HepG2 (cell line): ENCODE data around the gene AFF2. TPM values are rescaled to one million over a fixed set of nuclear protein-coding genes. Genes with fewer than 3 reads are reported as not detected.

Experiments used
- ATAC-seq: fragments of 200-7000 bp; cut with Tn5 transposase; 3 replicates; pipeline ENCODE4 v1.9.1; 2020; ENCODE audit warnings: mild to moderate bottlenecking, moderate library complexity
- BruUV-seq: library from RNA; stranded (reverse); fragments of 400-500 nt; replicated peaks from 2 replicates; lab custom pipeline; 2021; lab: Mats Ljungman, UMichigan
- CTCF ChIA-PET: fragments of 300-600 bp; formaldehyde crosslinking; extraction: SDS; loops from one replicate; lab custom pipeline; 2021; ENCODE audit warnings: low total read pairs, inconsistent platforms, low intra/inter-chr PET ratio; lab: Yijun Ruan, JAX
- POLR2A ChIA-PET: fragments of 350-600 bp; sonication (Branson Sonifier 250); formaldehyde crosslinking; loops from one replicate; lab custom pipeline; 2020; ENCODE audit warnings: antibody characterized with exemption, inconsistent platforms; lab: Yijun Ruan, JAX
- DNase-seq: peaks from one replicate; pipeline ENCODE4 v3.0.0-alpha.2; 2015; ENCODE audit warnings: low spot score
- FAIRE-seq: peaks from 3 replicates; lab custom pipeline; 2011; peaks lifted over from hg19 to GRCh38; lab: Jason Lieb, UNC
- H2AFZ ChIP-seq: one replicate; pipeline ENCODE4 v1.6.1; 2011; ENCODE audit warnings: low read length, inconsistent platforms
- H3K27ac ChIP-seq: fragments of 300-600 bp; 3 replicates; pipeline ENCODE4 v1.8.0; 2011; ENCODE audit warnings: mixed run types, mild to moderate bottlenecking, mixed read lengths, low read length, inconsistent platforms; ENCODE audit not compliant: insufficient read depth; ENCODE audit errors: extremely low read length
- H3K27me3 ChIP-seq, 2 experiments: fragments of 200-600 bp in 1 of 2; 2 replicates in 1 of 2; 3 replicates in 1 of 2; pipeline versions ENCODE4 v1.6.0 to v1.8.0; 2011; ENCODE audit warnings: low read length in 2 of 2, mild to moderate bottlenecking in 2 of 2, moderate library complexity in 2 of 2, inconsistent platforms in 1 of 2; ENCODE audit not compliant: insufficient read depth in 2 of 2, control insufficient read depth in 1 of 2
- H3K36me3 ChIP-seq, 2 experiments: fragments of 200-600 bp in 1 of 2; replicated peaks in 1 of 2; 2 replicates in 1 of 2; 3 replicates in 1 of 2; pipeline versions ENCODE4 v1.5.1 to v1.8.0; 2011; ENCODE audit warnings: low read length in 2 of 2, inconsistent platforms in 1 of 2; ENCODE audit not compliant: insufficient read depth in 2 of 2, control insufficient read depth in 1 of 2
- H3K4me1 ChIP-seq: 2 replicates; pipeline ENCODE4 v1.5.1; 2012; ENCODE audit warnings: low read length, inconsistent platforms; ENCODE audit not compliant: insufficient read depth
- H3K4me2 ChIP-seq: 2 replicates; pipeline ENCODE4 v1.6.0; 2011; ENCODE audit warnings: low read depth, low read length, inconsistent platforms
- H3K4me3 ChIP-seq, 3 experiments: fragments of 200-600 bp in 1 of 3; sonication (generic), shearing (Covaris generic) in 1 of 3; replicated peaks in 1 of 3; 2 replicates each; pipeline ENCODE4 v1.5.1; 2011 to 2016; ENCODE audit warnings: low read length in 3 of 3, inconsistent platforms in 2 of 3, low read depth in 2 of 3, mild to moderate bottlenecking in 2 of 3, control low read depth in 1 of 3, mixed read lengths in 1 of 3; ENCODE audit not compliant: insufficient read depth in 1 of 3
- H3K79me2 ChIP-seq: one replicate; pipeline ENCODE4 v1.6.1; 2011; ENCODE audit warnings: low read length, inconsistent platforms; ENCODE audit not compliant: insufficient read depth
- H3K9ac ChIP-seq: 2 replicates; pipeline ENCODE4 v1.6.0; 2011; ENCODE audit warnings: mild to moderate bottlenecking, low read depth, low read length, inconsistent platforms; ENCODE audit not compliant: insufficient read depth
- H3K9me3 ChIP-seq: 2 replicates; pipeline ENCODE4 v1.5.1; 2012; ENCODE audit warnings: mild to moderate bottlenecking, low read length
- H4K20me1 ChIP-seq: 2 replicates; pipeline ENCODE4 v1.6.0; 2011; ENCODE audit warnings: inconsistent platforms, mild to moderate bottlenecking, low read length, moderate library complexity; ENCODE audit not compliant: insufficient read depth
- ARNT ChIP-seq: fragments of 450-650 bp; IDR thresholded peaks from 2 replicates; pipeline ENCODE4 v1.6.1; 2017
- GMEB1 ChIP-seq: sonication (generic); formaldehyde crosslinking; IDR thresholded peaks from 2 replicates; pipeline ENCODE4 v1.5.1; 2020; ENCODE audit warnings: missing genetic modification reagents, mild to moderate bottlenecking, borderline replicate concordance
- SOX6 ChIP-seq, 2 experiments: fragments of 450-650 bp in 1 of 2; sonication (generic) in 1 of 2; formaldehyde crosslinking in 1 of 2; IDR thresholded peaks; 2 replicates each; pipeline versions ENCODE4 v1.4.0 to v1.6.1; 2017 to 2020; ENCODE audit warnings: antibody characterized with exemption in 1 of 2, mild to moderate bottlenecking in 1 of 2, missing genetic modification reagents in 1 of 2
- ZBTB34 ChIP-seq: sonication (generic); formaldehyde crosslinking; IDR thresholded peaks from 2 replicates; pipeline ENCODE4 v1.8.0; 2022; ENCODE audit warnings: mild to moderate bottlenecking, missing genetic modification reagents
- ZNF615 ChIP-seq: sonication (generic); formaldehyde crosslinking; IDR thresholded peaks from 2 replicates; pipeline ENCODE4 v1.5.0; 2020; ENCODE audit warnings: mild to moderate bottlenecking, missing genetic modification reagents, borderline replicate concordance
- ZNF710 ChIP-seq: sonication (generic); formaldehyde crosslinking; IDR thresholded peaks from 2 replicates; pipeline ENCODE4 v1.5.0; 2020; ENCODE audit warnings: mild to moderate bottlenecking, missing genetic modification reagents, borderline replicate concordance
- WGBS: methylation state at CpG from one replicate; pipeline ENCODE4 v1.1.6; 2017; ENCODE audit warnings: low lambda C conversion rate; 5-methylcytosine and 5-hydroxymethylcytosine counted together
- in situ Hi-C: cut with HindIII; loops from 2 replicates; pipeline ENCODE4 v1.10.0; 2017; ENCODE audit warnings: low pct_unique_long_range_greater_than_20kb; ENCODE audit not compliant: extremely low pct_ligation_motif_present
- intact Hi-C: fragments of 100-400 bp; cut with micrococcal nuclease; formaldehyde crosslinking; loops from one replicate; pipeline ENCODE4 v1.10.0; 2022; ENCODE audit not compliant: unreplicated experiment
- polyA plus RNA-seq, 8 experiments: library from polyadenylated mRNA; depleted of rRNA in 3 of 8; stranded (reverse) in 7 of 8; unstranded in 1 of 8; fragments of >200 nt; fragmentation: Illumina TruSeq in 4 of 8; extraction: Trizol in 4 of 8; gene quantifications; 2 replicates each; pipeline versions ENCODE4 v1.2.1 to v1.2.3, GENCODE V29; 2011 to 2016; ENCODE audit warnings: low read depth in 4 of 8, missing spikeins in 1 of 8, mixed read lengths in 1 of 8; ENCODE audit not compliant: insufficient read depth in 1 of 8
- total RNA-seq, 5 experiments: library from RNA; depleted of rRNA; stranded (reverse); fragments of >200 nt; fragmentation: Illumina TruSeq; extraction: Trizol; gene quantifications; 2 replicates each; pipeline ENCODE4 v1.2.3, GENCODE V29; 2016; ENCODE audit warnings: low read depth in 1 of 5

AFF2 gene
- total and polyA plus RNA-seq, 2 of the 13 experiments (the other 11 are each of a cell fraction or from before 2014, with no cell fraction given): not detected

GRCh38 chrX:148601034-148601433 lies 100.6 kb downstream of the AFF2 start (continued):
- no peak for TF ChIP-seq ZBTB34
- no peak for TF ChIP-seq SOX6 (IDR thresholded peaks at IDR 0.05)
- no peak for TF ChIP-seq SOX6 (CRISPR knock-in tag; IDR thresholded peaks at IDR 0.05)
- no peak for TF ChIP-seq ARNT
- TF ChIP-seq GMEB1: no peak
- TF ChIP-seq ZNF615 (CRISPR knock-in tag): no peak

GRCh38 chrX:148609515-148610327 lies 109.3 kb downstream of the AFF2 start:
- no peak for DNase-seq

More at GRCh38 chrX:148609515-148610327, 109.3 kb downstream of the AFF2 start:
- Histone ChIP-seq H3K4me1 (no peaks in the 10 kb centered on the region), H4K20me1 (no peaks in the 10 kb centered on the region), H3K4me2 (no peak overlapping the region), H3K27ac (no peak overlapping the region), H3K36me3 (no peaks in the 10 kb centered on the region), H3K9me3 (no peaks in the 10 kb centered on the region), H3K4me3 (no peak overlapping the region), H2AFZ (no peak overlapping the region)
- 0% methylated on average over 4 of the region's 4 CpGs for WGBS
- BruUV-seq: no TSS peak
- ATAC-seq (no peak), FAIRE-seq (no peak)
- in situ Hi-C loops: no loop called here
- POLR2A ChIA-PET: no interaction called here
- no peak for TF ChIP-seq ZNF710 (CRISPR knock-in tag)
- TF ChIP-seq, all 625 proteins: peak for 0
- Histone ChIP-seq H3K9ac (no peak overlapping the region), H3K79me2 (no peaks in the 10 kb centered on the region), H3K27me3 (no peaks in the 10 kb centered on the region)
- intact Hi-C loops: no loop called here
- CTCF ChIA-PET: no interaction called here
